ENCODE data around the gene NPEPL1. TPM values are rescaled to one million over a fixed set of nuclear protein-coding genes. Genes with fewer than 3 reads are reported as not detected.
A peak's percentile ranks its signal among the peaks of the same experiment; 100 is the strongest.

The NPEPL1 gene
- total and polyA plus RNA-seq, 2 of the 8 experiments (the other 6 are each of a cell fraction or from before 2014, with no cell fraction given) = 12.4 to 26.8 TPM

DNA sequence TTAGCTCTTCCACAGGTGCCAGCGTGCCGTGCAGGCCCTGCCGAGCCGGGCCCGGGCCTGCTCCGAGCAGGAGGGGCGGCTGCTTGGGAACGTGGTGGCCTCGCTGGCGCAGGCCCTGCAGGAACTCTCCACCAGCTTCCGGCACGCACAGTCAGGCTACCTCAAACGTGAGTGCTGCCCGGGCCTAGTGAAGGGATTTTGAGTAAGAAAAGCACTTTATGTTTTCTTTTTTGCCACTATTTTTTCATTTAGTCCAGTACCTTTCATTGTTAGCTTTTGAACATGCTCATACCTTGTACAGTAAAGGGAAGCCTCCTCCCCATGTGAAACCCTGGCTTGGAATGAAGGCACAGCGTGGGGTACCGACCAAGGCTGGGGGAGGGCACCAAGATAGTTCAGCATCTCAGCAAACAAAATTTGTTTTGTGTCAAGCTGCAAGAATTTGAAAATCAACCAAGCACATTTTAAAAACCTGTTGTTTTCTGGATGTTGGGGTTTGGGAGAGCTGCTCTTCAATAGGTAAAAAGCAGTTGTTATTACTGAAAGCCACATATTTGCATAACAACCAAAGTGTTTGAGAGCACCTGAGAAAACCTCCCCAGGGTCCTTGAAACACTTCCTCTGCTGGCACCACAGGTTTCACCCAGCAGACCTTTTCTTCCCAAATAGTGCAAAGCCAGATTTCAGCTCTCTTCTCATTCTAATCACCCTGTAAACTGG lies 23.2 kb upstream of the NPEPL1 start (continued):
- no peak for TF ChIP-seq PHF8 (conservative IDR thresholded peaks at IDR 0.05; ENCODE audit: low read depth, low read length)
- no peak for TF ChIP-seq YY1 (IDR thresholded peaks at IDR 0.05; ENCODE audit: low read depth, low read length)
- TF ChIP-seq CHD2 (IDR thresholded peaks at IDR 0.05; ENCODE audit: low read length) = no peak
- no peak for TF ChIP-seq GTF2F1 (IDR thresholded peaks at IDR 0.05; ENCODE audit: borderline replicate concordance, low read depth, low read length)
- no peak for TF ChIP-seq RBBP5 (IDR thresholded peaks at IDR 0.05; ENCODE audit: borderline replicate concordance, low read depth, low read length)
- TF ChIP-seq CREB1 (IDR thresholded peaks at IDR 0.05) = peak; percentile 24; the same call in 1 of the 2 replicates
- TF ChIP-seq TEAD4 (IDR thresholded peaks at IDR 0.05; ENCODE audit: low read depth, low read length) = peak; percentile 46; the same call in 1 of the 2 replicates
- TF ChIP-seq ZNF274 (IDR thresholded peaks at IDR 0.05; ENCODE audit: borderline replicate concordance, extremely low read depth, low read length) = no peak
- peak; percentile 72 for TF ChIP-seq E2F6 (IDR thresholded peaks at IDR 0.05)
- TF ChIP-seq RXRA (IDR thresholded peaks at IDR 0.05; ENCODE audit: insufficient read depth, low read depth, low read length) = no peak
- no peak for TF ChIP-seq ATF3 (IDR thresholded peaks at IDR 0.05; ENCODE audit: insufficient read depth, low read depth, low read length)
- no peak for TF ChIP-seq FOSL1 (IDR thresholded peaks at IDR 0.05; ENCODE audit: insufficient read depth, low read depth, low read length)
- TF ChIP-seq SIN3A (conservative IDR thresholded peaks at IDR 0.05 in 1 of 2, IDR thresholded peaks at IDR 0.05 in 1 of 2; ENCODE audit: low read depth in 1 of 2, low read length in 2 of 2) = no peak
- TF ChIP-seq SRF (IDR thresholded peaks at IDR 0.05; ENCODE audit: low read depth, low read length) = no peak
- TF ChIP-seq BRCA1 (IDR thresholded peaks at IDR 0.05; ENCODE audit: low read depth, low read length) = no peak
- TF ChIP-seq TBP (IDR thresholded peaks at IDR 0.05; ENCODE audit: low read depth, low read length) = peak; percentile 61; the same call in 1 of the 2 replicates
- TF ChIP-seq HDAC2 (IDR thresholded peaks at IDR 0.05; ENCODE audit: borderline replicate concordance in 1 of 2, low read depth in 2 of 2, low read length in 2 of 2) = peak; percentile 84 to 97; a peak in 2 of 4 replicates
- TF ChIP-seq KDM5A (IDR thresholded peaks at IDR 0.05; ENCODE audit: low read length) = no peak
- TF ChIP-seq SP2 (IDR thresholded peaks at IDR 0.05; ENCODE audit: low read length) = no peak
- 0 out of 4 replicates have a peak, but pooled peaks of 1 of the 2 experiments have one; percentile 8 for TF ChIP-seq RAD21 (IDR thresholded peaks at IDR 0.05 in 1 of 2, conservative IDR thresholded peaks at IDR 0.05 in 1 of 2; ENCODE audit: low read depth in 2 of 2, low read length in 2 of 2)
- TF ChIP-seq SIX5 (IDR thresholded peaks at IDR 0.05; ENCODE audit: low read depth, low read length) = no peak
- no peak for TF ChIP-seq EZH2 (IDR thresholded peaks at IDR 0.05; ENCODE audit: low read depth, low read length, severe bottlenecking)
- TF ChIP-seq BCL11A (IDR thresholded peaks at IDR 0.05; ENCODE audit: low read depth in 2 of 2, low read length in 2 of 2) = peak in 1 of 2 experiments; percentile 15

Measured in H1 (cell line).